ENCODE data around the gene TFEB. TPM values are rescaled to one million over a fixed set of nuclear protein-coding genes. Genes with fewer than 3 reads are reported as not detected.
A peak's percentile ranks its signal among the peaks of the same experiment; 100 is the strongest.

The TFEB gene
- total RNA-seq, result 10 to 100 TPM; 14.9 to 15.0 TPM

DNA sequence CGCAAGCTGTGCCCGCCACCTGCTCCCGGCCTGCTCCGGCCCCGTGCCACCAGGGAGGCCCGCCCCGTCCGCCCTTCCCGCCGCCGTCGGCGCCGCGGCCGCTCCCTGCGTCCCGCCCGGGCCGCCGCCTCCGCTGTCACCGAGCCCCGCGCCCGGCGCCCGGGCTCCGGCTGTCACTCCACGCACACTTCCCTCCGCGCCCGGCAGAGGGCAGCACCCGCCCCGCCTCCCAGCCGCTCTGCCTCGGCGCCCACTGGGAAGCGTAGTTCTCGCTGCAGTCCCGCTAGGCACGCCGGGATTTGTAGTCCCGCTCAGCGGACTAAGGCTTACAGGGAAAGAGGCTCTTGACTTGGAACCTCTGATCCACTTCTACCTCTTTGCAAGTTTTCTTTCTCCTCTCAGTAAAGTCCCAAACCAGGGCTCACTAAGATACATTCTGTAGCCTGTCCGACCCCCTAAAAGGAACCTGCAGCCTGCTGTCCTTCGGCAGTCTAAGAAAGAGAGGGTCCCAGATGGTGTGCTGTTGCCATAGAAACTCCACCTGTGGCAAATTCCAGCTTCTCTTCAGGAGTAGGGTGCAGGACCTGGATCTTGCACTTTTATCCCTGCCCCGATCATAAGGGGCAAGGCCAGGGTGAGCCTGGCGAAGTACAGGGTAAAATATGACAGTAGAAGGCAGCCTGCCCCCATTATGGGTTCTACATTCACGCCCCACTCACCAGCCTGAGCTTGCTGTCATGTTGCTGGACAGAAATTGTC is at the start of gene TFEB:
TFEB (minus strand) TSS at position 182 of the 759 bp plus-strand sequence. CDS start 44,395 bp downstream, outside the sequence.
- H3K27ac Mint-ChIP-seq, result peak within 1 kb of the TSS; percentile 64
- peaks cover 31% of the 10 kb centered on the region for H3K4me1 Mint-ChIP-seq
- ChIA-PET POLR2A (interaction anchor here (1.0 to 3.7 kb wide), 4 partner anchors 19 to 185 kb away, joined by 3 to 35 read pairs (median 12); partner anchors contain the start of genes BYSL and MED20), CTCF (interaction anchor here (1.4 to 2.4 kb wide), 6 partner anchors 44 to 369 kb away, joined by 4 to 12 read pairs (median 5); partner anchors contain the start of genes FRS3 and TOMM6)
- peak; percentile 95 for DNase-seq
- no peaks in the 10 kb centered on the region for H3K9me3 Mint-ChIP-seq
- H3K36me3 Mint-ChIP-seq (ENCODE audit: low read depth), result no peaks in the 10 kb centered on the region
- peaks cover 2% of the 10 kb centered on the region for H3K27me3 Mint-ChIP-seq
- H3K4me3 Mint-ChIP-seq, result peak within 1 kb of the TSS; percentile 79

DNA sequence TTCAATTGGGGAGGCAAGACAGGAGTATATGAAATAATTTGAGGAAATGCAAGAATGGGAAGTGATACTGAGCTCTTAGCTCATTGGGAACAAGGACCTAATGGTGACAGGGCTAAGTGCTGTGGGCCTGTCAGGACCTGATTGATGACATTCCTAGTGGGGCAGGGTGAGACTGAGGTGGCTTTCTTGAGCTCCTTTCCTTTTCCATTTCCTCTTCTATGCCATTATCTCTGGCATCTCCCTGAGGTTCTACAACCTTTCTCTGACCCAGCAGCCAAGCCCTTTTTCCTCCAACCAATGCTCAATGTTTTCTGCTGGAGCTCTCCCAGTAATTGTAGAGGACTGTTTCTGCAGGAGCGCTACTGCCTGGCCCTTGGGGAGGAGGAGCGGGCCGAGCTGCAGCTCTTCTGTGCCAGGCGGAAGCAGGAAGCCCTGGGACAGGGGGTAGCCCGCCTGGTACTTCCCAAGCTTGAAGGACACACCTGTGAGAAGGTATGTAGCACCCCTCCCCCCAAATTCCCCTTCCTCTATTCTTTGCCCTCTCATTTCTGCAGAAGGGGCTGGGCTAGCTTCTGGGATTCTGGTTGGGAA is 49.3 kb upstream of the TFEB start:
- H3K27me3 Mint-ChIP-seq, result peaks cover 15% of the 10 kb centered on the region
- no peaks in the 10 kb centered on the region for H3K9me3 Mint-ChIP-seq
- no peak overlapping the region for H3K27ac Mint-ChIP-seq
- H3K4me3 Mint-ChIP-seq, result peak overlapping the region; percentile 26
- ChIA-PET CTCF (interaction anchor here (0.9 to 13.2 kb wide), 7 partner anchors 16 to 780 kb away, joined by 3 to 266 read pairs (median 4); partner anchors contain the start of genes BYSL, MED20, TAF8 and UBR2), POLR2A (interaction anchor here (4.9 to 5.6 kb wide), 2 partner anchors 51 to 261 kb away, joined by 21 to 117 read pairs; partner anchors contain the start of gene TAF8)
- H3K4me1 Mint-ChIP-seq, result peaks cover 27% of the 10 kb centered on the region
- H3K36me3 Mint-ChIP-seq (ENCODE audit: low read depth), result peaks cover 12% of the 10 kb centered on the region
- no peak for DNase-seq

DNA sequence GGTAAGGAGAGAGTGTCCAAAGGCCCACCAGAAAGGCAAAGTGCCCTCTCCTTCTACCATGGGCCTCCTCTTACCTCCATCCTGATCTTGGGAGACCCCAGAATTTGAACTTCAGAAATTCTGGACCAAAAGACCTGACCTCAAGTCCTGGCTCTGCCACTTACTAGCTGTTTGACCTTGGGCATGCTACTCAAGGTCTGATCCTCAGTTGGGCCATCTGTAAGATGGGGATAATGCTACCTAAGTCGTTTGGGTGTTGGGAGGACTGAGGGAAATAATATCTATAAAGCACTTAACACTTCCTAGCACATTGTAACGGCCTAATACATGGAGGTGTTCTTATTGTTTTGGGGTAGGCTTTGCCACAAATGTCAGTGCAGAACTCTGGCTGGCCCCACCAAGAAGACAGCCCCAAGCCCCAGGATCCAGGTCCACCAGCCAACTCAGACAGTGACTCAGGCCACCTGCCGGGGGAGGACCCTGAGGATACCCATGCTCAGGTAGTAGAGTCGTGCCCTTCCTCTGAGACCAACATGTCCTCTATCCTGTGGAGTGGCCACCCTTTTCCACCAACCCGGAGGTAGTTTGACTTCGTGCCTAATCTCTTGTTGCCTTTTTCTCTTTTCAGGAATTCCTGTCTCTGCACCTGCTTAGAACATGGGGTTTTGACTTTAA is 47.8 kb upstream of the TFEB start:
- Mint-ChIP-seq H3K4me1 (peaks cover 29% of the 10 kb centered on the region), H3K27me3 (peaks cover 15% of the 10 kb centered on the region), H3K27ac (no peak overlapping the region), H3K4me3 (no peak overlapping the region), H3K36me3 (ENCODE audit: low read depth) (peaks cover 3% of the 10 kb centered on the region), H3K9me3 (no peaks in the 10 kb centered on the region)
- POLR2A ChIA-PET, result interaction anchor here (1.3 kb wide), 1 partner anchor 8 kb away, joined by 3 read pairs; no protein-coding TSS in a partner anchor
- CTCF ChIA-PET, result interaction anchor here (0.7 to 13.2 kb wide), 6 partner anchors 138 to 386 kb away, joined by 3 to 266 read pairs (median 3); partner anchors contain the start of genes BYSL, MED20 and TAF8
- no peak for DNase-seq

DNA sequence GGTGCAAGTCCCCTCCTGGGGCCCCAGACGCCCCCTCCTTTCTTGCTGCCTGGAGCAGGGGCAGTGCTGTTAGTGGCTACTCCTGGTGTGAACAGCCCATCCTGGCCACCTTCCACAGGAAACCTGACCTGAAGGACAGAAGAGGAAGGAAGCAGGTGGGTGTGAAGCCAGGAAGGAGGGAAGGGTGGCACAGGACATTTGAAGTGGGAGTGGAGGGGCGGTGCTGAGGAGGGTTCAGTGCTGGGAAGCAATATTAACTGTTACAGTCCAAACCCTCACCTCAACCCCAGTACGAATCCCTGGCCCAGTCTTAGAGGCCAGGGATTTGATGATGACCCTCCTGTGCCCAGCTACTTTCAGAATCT is 45.9 kb upstream of the TFEB start:
- peaks cover 29% of the 10 kb centered on the region for H3K4me1 Mint-ChIP-seq
- CTCF ChIA-PET, result interaction anchor here (1.0 to 13.2 kb wide), 5 partner anchors 16 to 287 kb away, joined by 3 to 266 read pairs (median 3); partner anchors contain the start of genes BYSL, MED20 and TAF8
- no peaks in the 10 kb centered on the region for H3K9me3 Mint-ChIP-seq
- peaks cover 15% of the 10 kb centered on the region for H3K27me3 Mint-ChIP-seq
- H3K27ac Mint-ChIP-seq, result no peak overlapping the region
- peak overlapping the region; percentile 54 for H3K4me3 Mint-ChIP-seq
- DNase-seq, result no peak
- POLR2A ChIA-PET, result interaction anchor here (1.3 kb wide), 1 partner anchor 161 kb away, joined by 3 read pairs; no protein-coding TSS in a partner anchor
- H3K36me3 Mint-ChIP-seq (ENCODE audit: low read depth), result no peaks in the 10 kb centered on the region

DNA sequence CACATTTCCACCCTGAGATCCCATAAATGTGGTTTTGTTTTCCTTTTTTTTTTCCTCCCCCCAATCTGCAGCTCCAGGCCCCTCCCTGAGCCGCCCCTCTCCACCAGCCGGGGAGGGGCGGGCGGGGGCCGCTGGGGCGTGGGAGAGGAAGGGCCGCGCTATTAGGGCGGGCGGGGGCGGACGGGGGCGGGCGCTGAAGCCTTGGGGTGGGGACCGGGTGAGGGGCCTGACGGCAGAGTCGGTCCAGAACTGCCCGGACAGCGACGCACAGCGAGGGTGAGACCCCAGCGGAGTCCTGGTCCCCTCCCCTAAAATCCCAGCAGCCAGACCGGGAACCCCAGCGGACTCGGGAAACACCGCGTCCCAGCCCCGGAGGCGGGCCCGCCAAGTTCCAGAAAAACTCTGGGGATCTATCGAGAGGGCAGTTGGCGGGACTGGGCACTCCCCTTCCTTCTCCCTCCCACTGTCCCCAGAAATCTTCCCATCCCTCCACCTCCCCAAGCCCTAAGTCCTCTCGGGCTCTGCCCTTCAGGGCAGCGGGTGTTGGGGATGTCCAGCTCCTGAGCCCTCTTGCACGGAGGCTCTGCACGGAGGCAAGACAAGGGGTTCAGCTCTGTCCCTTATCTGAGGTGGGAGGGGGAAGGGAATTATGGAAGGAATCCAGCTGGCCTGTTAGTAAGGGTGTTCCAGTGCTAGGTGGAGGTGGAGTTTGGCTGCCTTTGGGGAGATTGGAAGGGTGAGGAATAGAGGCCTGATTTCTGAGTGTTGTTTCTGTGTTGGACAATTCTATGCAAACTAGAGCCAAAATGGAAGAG is 45.4 kb upstream of the TFEB start, which contains the start of gene PRICKLE4:
PRICKLE4 (plus strand) TSS at position 232 of the 815 bp plus-strand sequence. CDS start 2,692 bp downstream, outside the sequence.
- no peak for DNase-seq
- peaks cover 15% of the 10 kb centered on the region for H3K27me3 Mint-ChIP-seq
- no peaks in the 10 kb centered on the region for H3K9me3 Mint-ChIP-seq
- ChIA-PET CTCF (interaction anchor here (0.6 to 13.2 kb wide), 6 partner anchors 16 to 287 kb away, joined by 3 to 266 read pairs (median 3); partner anchors contain the start of genes BYSL, MED20 and TAF8), POLR2A (interaction anchor here (1.3 kb wide), 1 partner anchor 162 kb away, joined by 3 read pairs; no protein-coding TSS in a partner anchor)
- H3K4me3 Mint-ChIP-seq, result peak within 1 kb of the TSS; percentile 85
- no peaks in the 10 kb centered on the region for H3K36me3 Mint-ChIP-seq (ENCODE audit: low read depth)
- peak within 1 kb of the TSS; percentile 6 for H3K27ac Mint-ChIP-seq
- H3K4me1 Mint-ChIP-seq, result peaks cover 25% of the 10 kb centered on the region

DNA sequence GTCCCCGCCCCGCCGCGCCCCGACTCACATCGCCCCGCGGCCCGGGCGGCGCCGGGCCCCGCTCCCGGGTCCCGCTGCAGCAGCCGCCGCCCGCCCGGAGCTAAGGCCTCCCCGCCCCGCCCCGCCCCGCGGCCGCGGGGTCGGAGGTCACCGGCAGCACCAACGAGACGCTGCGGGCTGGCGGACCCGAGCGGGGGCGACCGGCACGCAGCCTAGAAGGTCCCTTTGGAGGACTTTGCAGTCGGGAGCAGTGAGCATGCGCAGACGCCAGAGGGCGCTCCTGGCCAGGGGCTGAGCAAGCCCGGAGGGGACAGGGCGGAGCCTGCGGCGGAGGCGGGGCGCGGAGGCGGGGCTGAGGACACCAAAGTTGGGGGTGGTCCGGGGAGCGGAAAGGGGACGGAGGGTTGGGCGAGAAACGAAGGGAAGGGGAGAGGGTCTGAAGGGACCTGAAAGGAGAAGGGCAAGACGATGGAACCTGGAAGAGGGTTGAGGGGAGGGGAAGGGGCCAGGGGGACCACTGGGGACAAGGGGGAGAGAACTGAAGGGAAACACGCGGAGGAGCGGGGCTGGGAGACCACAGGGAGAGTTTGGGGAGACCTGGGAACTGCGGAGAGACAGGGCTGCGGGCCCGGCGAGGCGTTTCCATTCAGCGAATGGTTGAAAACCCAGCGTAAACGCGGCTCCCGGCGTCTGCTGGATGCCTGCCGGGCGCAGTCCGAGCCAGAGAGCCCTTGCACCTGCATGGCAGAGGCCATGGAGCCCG is 44.6 kb upstream of the TFEB start, which contains the start of gene FRS3:
FRS3 (minus strand) TSS at position 113 of the 763 bp plus-strand sequence. CDS start 2,913 bp downstream, outside the sequence.
- CTCF ChIA-PET, result interaction anchor here (0.5 to 13.2 kb wide), 11 partner anchors 17 to 961 kb away, joined by 3 to 266 read pairs (median 3); partner anchors contain the start of genes BYSL, MED20, TAF8 and TFEB
- DNase-seq, result peak; percentile 99
- Mint-ChIP-seq H3K27me3 (peaks cover 15% of the 10 kb centered on the region), H3K4me1 (peaks cover 23% of the 10 kb centered on the region), H3K27ac (peak within 1 kb of the TSS; percentile 73), H3K9me3 (no peaks in the 10 kb centered on the region), H3K4me3 (peak within 1 kb of the TSS; percentile 87), H3K36me3 (ENCODE audit: low read depth) (peaks cover 3% of the 10 kb centered on the region)
- POLR2A ChIA-PET, result interaction anchor here (1.0 kb wide), 1 partner anchor 269 kb away, joined by 6 read pairs; no protein-coding TSS in a partner anchor

DNA sequence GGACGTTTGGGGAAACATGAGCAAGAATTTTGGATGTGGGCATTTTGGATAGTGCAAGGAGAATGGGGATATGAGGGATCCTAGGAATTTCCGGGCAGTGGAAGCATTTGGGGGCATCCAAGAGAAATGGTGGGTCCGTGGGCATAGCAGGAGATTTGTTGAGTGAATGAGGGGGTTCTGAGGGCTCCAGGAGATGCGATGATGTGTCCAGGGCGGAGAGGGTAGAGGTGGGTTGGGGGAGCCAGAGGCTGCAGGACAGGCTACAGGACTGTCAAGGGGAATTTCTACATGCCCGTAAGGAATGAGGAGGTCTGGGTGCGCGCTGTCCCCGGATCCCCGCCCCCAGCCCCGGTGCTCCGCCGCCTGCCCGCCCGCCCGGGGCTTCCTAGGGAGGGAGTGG is 43.9 kb upstream of the TFEB start:
- ChIA-PET CTCF (interaction anchor here (0.5 to 13.2 kb wide), 9 partner anchors 18 to 962 kb away, joined by 3 to 266 read pairs (median 3); partner anchors contain the start of genes BYSL, MED20, TAF8 and TFEB), POLR2A (interaction anchor here (1.0 kb wide), 1 partner anchor 269 kb away, joined by 6 read pairs; no protein-coding TSS in a partner anchor)
- H3K27me3 Mint-ChIP-seq, result peaks cover 15% of the 10 kb centered on the region
- H3K4me1 Mint-ChIP-seq, result peaks cover 23% of the 10 kb centered on the region
- H3K9me3 Mint-ChIP-seq, result no peaks in the 10 kb centered on the region
- no peak for DNase-seq
- H3K4me3 Mint-ChIP-seq, result peak overlapping the region; percentile 87
- H3K36me3 Mint-ChIP-seq (ENCODE audit: low read depth), result peaks cover 7% of the 10 kb centered on the region
- peak overlapping the region; percentile 73 for H3K27ac Mint-ChIP-seq

DNA sequence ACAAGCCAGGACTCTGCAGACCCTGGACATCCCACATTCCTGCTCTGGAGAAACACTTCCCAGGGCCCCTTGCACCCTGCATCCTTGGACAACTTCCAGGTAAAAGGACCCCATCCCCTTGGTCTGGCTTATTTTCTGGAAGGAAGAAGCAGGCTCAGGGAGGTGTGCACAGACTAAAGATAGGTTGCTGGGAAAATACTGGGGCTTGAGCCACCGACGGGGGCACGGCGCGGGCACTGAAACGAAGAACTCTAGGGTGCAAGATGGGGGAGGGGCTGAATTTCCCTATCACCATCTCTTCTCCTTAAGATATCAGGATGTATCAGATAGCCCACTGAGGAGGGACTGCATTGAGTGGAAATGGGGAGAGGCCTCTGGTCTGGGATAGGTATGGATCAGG is 43.5 kb upstream of the TFEB start:
- peak overlapping the region; percentile 87 for H3K4me3 Mint-ChIP-seq
- no peak for DNase-seq
- H3K4me1 Mint-ChIP-seq, result peaks cover 23% of the 10 kb centered on the region
- H3K9me3 Mint-ChIP-seq, result no peaks in the 10 kb centered on the region
- ChIA-PET CTCF (interaction anchor here (1.1 to 3.1 kb wide), 5 partner anchors 8 to 326 kb away, joined by 3 to 27 read pairs (median 5); partner anchors contain the start of gene TOMM6), POLR2A (interaction anchor here (1.4 kb wide), 1 partner anchor 8 kb away, joined by 7 read pairs; the partner anchor contains the start of gene TOMM6)
- H3K27ac Mint-ChIP-seq, result peak overlapping the region; percentile 73
- H3K27me3 Mint-ChIP-seq, result peaks cover 15% of the 10 kb centered on the region
- H3K36me3 Mint-ChIP-seq (ENCODE audit: low read depth), result peaks cover 7% of the 10 kb centered on the region

DNA sequence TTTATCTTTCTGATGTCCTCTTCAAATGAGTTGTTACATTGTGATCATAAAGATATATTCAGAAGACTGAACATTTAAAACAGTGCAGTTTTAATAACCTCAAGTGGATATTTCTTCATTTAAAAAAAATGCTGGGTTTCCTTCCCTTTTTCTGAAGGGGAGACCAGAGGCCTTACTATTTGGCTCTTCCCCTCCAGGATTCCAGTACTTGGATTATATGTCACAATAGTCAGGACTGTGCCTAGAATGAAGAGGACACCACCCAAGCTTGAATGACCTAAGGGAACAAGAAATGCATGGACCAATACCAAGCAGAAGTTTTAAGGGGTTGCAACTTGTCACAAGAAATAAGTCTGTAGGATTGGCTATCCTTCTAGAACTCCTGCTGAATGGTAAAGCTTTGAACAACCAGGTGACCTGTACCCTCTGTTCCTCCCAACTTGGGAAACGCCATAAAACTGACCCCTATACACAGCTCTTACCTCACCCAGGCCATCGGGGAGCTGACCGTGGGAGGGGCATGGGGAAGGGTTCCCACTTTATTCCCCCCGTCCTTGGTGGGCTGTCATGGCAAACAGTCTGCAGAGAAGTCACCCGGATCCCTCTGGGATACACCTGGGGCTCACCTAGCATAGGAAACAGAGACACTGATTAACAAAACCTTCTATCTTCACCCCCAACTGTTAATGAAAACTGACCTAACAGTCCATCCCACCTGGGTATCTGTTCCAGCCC is 42.3 kb upstream of the TFEB start:
- H3K4me3 Mint-ChIP-seq, result peak overlapping the region; percentile 87
- H3K36me3 Mint-ChIP-seq (ENCODE audit: low read depth), result peaks cover 7% of the 10 kb centered on the region
- peaks cover 23% of the 10 kb centered on the region for H3K4me1 Mint-ChIP-seq
- H3K9me3 Mint-ChIP-seq, result no peaks in the 10 kb centered on the region
- peak overlapping the region; percentile 55 for H3K27ac Mint-ChIP-seq
- POLR2A ChIA-PET, result interaction anchor here (1.4 kb wide), 2 partner anchors 9 to 266 kb away, joined by 4 to 7 read pairs; partner anchors contain the start of gene TOMM6
- CTCF ChIA-PET, result interaction anchor here (0.7 to 3.1 kb wide), 8 partner anchors 9 to 327 kb away, joined by 3 to 27 read pairs (median 4); partner anchors contain the start of gene TOMM6
- peaks cover 9% of the 10 kb centered on the region for H3K27me3 Mint-ChIP-seq
- DNase-seq, result no peak

DNA sequence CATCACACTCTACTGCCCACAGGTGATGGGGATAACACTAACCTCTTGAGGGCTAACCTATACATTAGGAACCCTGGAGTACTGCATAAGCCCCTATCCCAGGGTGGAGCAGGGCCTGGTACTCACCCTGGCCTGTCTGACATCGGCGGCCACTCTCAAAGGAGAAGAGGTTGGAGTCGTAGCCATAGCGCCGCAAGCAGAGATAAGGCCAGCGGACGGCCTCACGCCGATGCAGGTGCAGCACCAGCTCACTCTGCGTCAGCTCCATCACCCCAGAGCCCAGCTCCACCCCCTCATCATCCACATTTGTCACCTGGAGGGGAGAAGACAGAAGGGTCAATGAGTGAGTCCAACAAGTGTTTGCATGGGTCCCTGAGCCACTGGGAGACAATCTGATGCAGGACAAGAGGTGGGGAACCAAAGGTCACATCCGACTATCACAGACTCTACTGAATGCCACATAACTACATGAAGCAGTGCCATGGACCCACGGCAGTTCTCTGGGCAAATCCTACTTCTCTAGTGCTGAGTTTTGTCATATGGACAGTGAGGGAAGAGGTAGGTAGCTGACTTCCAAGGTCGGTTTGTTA is 40.0 kb upstream of the TFEB start:
- H3K4me1 Mint-ChIP-seq, result peaks cover 14% of the 10 kb centered on the region
- POLR2A ChIA-PET, result interaction anchor here (0.7 kb wide), 1 partner anchor 12 kb away, joined by 3 read pairs; the partner anchor contains the start of gene TOMM6

More for the DNA sequence above, 40.0 kb upstream of the TFEB start:
- no peak for DNase-seq
- no peaks in the 10 kb centered on the region for H3K9me3 Mint-ChIP-seq
- peaks cover 16% of the 10 kb centered on the region for H3K36me3 Mint-ChIP-seq (ENCODE audit: low read depth)
- CTCF ChIA-PET, result interaction anchor here (0.6 to 1.3 kb wide), 4 partner anchors 8 to 186 kb away, joined by 3 to 4 read pairs (median 4); no protein-coding TSS in a partner anchor
- H3K27ac Mint-ChIP-seq, result no peak overlapping the region
- H3K27me3 Mint-ChIP-seq, result no peaks in the 10 kb centered on the region
- H3K4me3 Mint-ChIP-seq, result no peak overlapping the region

Data from activated CD4-positive, alpha-beta memory T cell treated with anti-CD3 and anti-CD28 coated beads, Interleukin-2, amount 10 ng/mL, durations not matched to agents 7 days and 5 days (primary cell).